ENCODE results near the gene NPPA.
"Not testable (repeated sequence)": the region's sequence is repeated elsewhere in the genome, so short reads cannot be mapped to it uniquely, and the experiment has no call there.

Gene NPPA

DNA sequence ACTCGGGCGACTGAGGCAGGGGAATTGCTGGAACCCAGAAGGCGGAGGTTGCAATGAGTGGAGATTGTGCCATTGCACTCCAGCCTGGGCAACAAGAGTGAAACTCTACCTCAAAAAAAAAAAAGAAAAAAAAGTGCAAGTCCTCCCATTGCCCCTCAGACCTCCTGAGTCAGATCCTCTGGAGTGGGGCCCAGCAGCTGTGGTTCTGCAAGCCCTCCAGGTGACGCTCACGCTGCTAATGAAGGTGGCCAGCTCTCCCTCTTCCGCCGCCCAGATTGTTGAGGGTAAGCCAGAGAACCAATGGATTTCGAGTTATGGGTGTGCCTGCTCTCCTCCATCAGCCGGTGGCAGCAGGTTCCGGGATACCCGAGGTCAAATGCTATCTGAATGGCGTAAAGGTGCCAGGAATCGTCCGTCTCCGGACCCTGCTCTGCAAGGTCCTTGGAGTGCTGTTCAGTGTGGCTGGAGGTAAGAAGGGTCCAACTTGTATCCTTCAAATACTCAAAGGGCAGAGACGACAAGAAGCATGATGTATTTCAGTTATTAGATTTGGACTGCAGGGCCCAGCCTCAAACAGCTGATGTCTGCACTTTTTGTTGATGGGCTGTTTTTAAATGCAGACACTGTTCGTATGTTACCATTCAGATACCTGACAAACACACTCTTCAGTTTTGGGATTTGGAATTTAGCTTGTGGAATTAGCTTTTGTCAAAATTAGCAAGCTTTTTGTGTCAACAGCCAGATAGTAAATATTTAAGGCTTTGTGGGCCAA is 24.0 kb downstream of the NPPA start:
- no peaks in the 10 kb centered on the region for H3K4me1 ChIP-seq (ENCODE audit: insufficient read depth, low read length)
- no peaks in the 10 kb centered on the region for H3K9me3 ChIP-seq (ENCODE audit: control insufficient read depth, insufficient read depth, low read length)
- peaks cover 4% of the 10 kb centered on the region for H3K36me3 ChIP-seq (ENCODE audit: insufficient read depth, low read length)
- no peak overlapping the region for H3K9ac ChIP-seq (ENCODE audit: low read depth, low read length)

DNA sequence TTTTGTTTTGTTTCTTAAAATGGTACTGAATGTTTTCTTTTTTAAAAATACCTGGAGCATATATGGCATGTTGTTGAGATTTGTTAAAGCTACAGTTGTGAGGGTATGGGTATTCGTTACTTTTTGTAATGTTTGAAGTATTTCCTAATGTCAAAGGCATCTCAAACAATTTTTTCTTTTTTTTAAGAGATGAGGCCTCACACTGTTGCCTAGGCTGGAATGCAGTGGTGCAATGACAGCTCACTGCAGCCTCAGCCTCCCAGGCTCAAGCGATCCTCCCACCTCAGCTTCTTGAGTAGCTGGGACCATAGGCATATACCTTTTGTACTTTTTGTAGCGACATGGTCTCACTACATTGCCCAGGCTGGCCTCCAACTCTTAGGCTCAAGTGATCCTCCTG is 25.5 kb downstream of the NPPA start:
- peaks cover 8% of the 10 kb centered on the region; the same call in 1 of the 2 replicates for H3K36me3 ChIP-seq (ENCODE audit: insufficient read depth, low read length)
- no peaks in the 10 kb centered on the region for H3K9me3 ChIP-seq (ENCODE audit: control insufficient read depth, insufficient read depth, low read length)
- H3K4me1 ChIP-seq (ENCODE audit: insufficient read depth, low read length) = no peaks in the 10 kb centered on the region
- H3K9ac ChIP-seq (ENCODE audit: low read depth, low read length) = no peak overlapping the region

DNA sequence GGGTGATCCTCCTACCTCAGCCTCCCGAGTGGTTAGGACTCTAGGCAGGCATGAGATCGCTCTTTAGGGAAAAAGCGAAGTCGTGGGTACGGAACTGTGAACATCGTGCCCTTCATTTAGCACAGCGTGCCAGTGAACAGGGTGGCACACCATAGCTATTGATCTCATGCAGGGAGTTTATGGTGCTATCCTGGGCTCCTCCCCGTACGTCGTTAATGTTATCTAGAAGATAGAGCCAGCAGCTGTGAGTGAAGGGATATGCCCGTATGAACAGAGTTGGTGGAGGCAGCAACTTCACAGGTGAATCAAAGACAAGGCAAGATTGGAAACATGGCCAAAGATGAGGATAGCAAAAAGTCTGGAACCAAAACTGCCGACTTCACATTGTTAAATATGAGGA is 30.4 kb downstream of the NPPA start:
- Histone ChIP-seq H3K36me3 (ENCODE audit: insufficient read depth, low read length) (peaks cover 24% of the 10 kb centered on the region; the same call in 1 of the 2 replicates), H3K9ac (ENCODE audit: low read depth, low read length) (no peak overlapping the region), H3K4me1 (ENCODE audit: insufficient read depth, low read length) (no peaks in the 10 kb centered on the region), H3K9me3 (ENCODE audit: control insufficient read depth, insufficient read depth, low read length) (no peaks in the 10 kb centered on the region)

DNA sequence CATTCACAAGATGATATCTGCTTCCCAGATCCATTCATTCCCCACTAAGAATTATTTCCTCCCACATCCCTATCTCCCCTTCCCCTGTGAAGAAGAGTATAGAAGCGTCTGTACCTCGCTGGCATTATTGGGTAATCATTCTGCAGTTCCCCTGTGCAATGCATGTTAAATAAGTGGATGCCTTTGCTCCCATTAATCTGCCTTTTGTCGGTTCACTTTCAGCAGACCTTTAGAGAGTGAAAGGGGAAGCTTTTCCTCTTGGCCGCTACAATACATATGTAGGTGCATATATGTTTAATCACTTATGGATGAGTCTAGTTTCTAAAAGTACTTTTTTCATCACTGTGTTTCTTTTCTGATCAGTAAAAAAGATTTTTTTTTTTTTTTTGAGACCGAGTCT is 34.6 kb downstream of the NPPA start:
- H3K4me1 ChIP-seq (ENCODE audit: insufficient read depth, low read length) = no peaks in the 10 kb centered on the region
- no peak overlapping the region for H3K9ac ChIP-seq (ENCODE audit: low read depth, low read length)
- H3K9me3 ChIP-seq (ENCODE audit: control insufficient read depth, insufficient read depth, low read length) = no peaks in the 10 kb centered on the region
- peaks cover 24% of the 10 kb centered on the region; the same call in 1 of the 2 replicates for H3K36me3 ChIP-seq (ENCODE audit: insufficient read depth, low read length)

- Histone ChIP-seq H3K4me1 (ENCODE audit: insufficient read depth, low read length) (peaks cover 22% of the 10 kb centered on the region), H3K9me3 (ENCODE audit: control insufficient read depth, insufficient read depth, low read length) (no peaks in the 10 kb centered on the region), H3K9ac (ENCODE audit: low read depth, low read length) (peak overlapping the region; percentile 89; the same call in 1 of the 2 replicates), H3K36me3 (ENCODE audit: insufficient read depth, low read length) (peaks cover 4% of the 10 kb centered on the region)
Measured at GRCh38 chr1:11807133-11807532, 40.5 kb downstream of the NPPA start.

GRCh38 chr1:11806307-11806936 is 41.2 kb downstream of the NPPA start:
- H3K4me1 ChIP-seq (ENCODE audit: insufficient read depth, low read length) = peaks cover 26% of the 10 kb centered on the region
- H3K9me3 ChIP-seq (ENCODE audit: control insufficient read depth, insufficient read depth, low read length) = no peaks in the 10 kb centered on the region
- peaks cover 4% of the 10 kb centered on the region for H3K36me3 ChIP-seq (ENCODE audit: insufficient read depth, low read length)
- H3K9ac ChIP-seq (ENCODE audit: low read depth, low read length) = peak overlapping the region; percentile 89

DNA sequence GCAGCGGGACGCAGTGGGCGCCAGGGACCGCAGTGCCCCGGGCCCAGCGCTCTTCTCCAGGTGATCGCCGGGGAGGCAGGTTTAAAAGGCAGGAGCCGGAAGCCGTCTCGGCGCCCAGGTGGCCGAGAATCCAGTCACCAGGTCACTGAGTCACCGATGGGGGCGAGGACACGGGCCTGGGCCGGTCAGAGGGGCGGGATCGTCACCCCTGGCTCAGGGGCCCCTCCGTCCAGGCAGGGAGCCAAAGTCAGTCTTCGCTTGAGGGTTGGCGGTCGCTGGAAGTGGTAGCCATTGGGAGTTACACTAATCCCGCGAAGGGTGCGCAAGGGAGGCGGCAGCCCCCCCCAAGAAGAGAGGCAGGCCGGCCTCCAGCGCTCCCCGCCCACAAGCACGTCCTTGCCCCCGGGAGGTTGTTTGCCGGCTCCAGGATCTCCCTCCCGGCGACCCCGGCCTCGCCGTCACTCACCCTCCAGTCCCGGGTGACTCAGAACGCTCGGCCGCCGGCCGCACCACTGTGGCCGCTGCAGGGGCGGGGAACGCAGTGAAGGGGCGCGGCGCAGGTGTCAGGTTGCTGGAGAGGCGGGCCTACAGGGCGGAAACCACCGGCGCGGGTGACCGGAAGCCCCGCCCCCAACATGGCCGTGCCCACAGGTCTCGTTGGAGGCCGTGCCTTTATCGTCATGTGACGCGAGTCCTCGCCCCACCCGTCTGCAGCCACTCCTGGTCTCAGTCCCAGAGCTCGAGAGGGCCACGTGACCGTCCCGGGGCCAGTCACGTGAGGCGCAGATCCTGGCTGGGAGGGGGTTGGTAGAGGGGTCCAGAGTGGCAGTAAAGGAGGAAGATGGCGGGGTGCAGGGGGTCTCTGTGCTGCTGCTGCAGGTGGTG is 41.9 kb downstream of the NPPA start, which contains the start of the genes CLCN6 and MTHFR:
CLCN6 (plus strand) TSS at position 770 of the 885 bp plus-strand sequence; CDS start at position 842, 72 bp downstream.
MTHFR (minus strand) TSS at position 543 of the 885 bp plus-strand sequence. CDS start 2,848 bp downstream, outside the sequence.
- Histone ChIP-seq H3K36me3 (ENCODE audit: insufficient read depth, low read length) (peaks cover 4% of the 10 kb centered on the region), H3K4me1 (ENCODE audit: insufficient read depth, low read length) (peaks cover 26% of the 10 kb centered on the region), H3K9me3 (ENCODE audit: control insufficient read depth, insufficient read depth, low read length) (no peaks in the 10 kb centered on the region), H3K9ac (ENCODE audit: low read depth, low read length) (peak within 1 kb of the TSS; percentile 89)

- H3K36me3 ChIP-seq (ENCODE audit: insufficient read depth, low read length) = peaks cover 6% of the 10 kb centered on the region; the same call in 1 of the 2 replicates
- peak overlapping the region; percentile 84 for H3K9ac ChIP-seq (ENCODE audit: low read depth, low read length)
- H3K9me3 ChIP-seq (ENCODE audit: control insufficient read depth, insufficient read depth, low read length) = no peaks in the 10 kb centered on the region
- peaks cover 26% of the 10 kb centered on the region for H3K4me1 ChIP-seq (ENCODE audit: insufficient read depth, low read length)
Measured at GRCh38 chr1:11804666-11805421, 42.7 kb downstream of the NPPA start.

DNA sequence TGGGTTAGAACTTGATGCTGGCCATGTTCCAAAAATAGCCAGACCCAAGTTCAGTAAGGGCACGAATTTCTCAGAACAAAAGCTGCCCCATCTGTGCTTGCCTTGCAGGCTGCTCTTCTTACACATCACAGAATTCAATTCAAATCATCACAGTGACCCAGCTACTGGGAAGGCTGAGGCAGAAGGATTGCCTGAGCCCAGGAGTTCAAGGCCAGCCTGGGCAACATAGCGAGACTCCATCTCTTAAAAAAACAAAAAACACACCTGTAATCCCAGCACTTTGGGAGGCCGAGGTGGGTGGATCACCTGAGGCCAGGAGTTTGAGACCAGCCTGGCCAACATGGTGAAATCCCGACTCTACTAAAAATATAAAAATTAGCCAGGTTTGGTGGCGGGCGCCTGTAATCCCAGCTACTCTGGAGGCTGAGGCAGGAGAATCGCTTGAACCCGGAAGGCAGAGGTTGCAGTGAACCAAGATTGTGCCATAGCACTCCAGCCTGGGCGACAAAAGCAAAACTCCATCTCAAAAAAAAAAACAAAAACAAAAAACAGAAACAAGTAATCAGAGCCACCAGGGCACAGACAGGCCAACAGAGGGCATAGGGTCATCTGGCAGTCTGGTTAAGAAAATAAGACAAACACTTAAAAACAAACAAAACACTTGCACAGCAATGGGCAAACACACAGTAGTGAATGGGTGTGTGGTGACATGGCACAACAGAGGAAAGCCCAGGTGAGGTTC is 43.5 kb downstream of the NPPA start:
- Histone ChIP-seq H3K9ac (ENCODE audit: low read depth, low read length) (peak overlapping the region; percentile 84; the same call in 1 of the 2 replicates), H3K4me1 (ENCODE audit: insufficient read depth, low read length) (peaks cover 26% of the 10 kb centered on the region)
- H3K36me3 ChIP-seq (ENCODE audit: insufficient read depth, low read length) = not testable (repeated sequence)

DNA sequence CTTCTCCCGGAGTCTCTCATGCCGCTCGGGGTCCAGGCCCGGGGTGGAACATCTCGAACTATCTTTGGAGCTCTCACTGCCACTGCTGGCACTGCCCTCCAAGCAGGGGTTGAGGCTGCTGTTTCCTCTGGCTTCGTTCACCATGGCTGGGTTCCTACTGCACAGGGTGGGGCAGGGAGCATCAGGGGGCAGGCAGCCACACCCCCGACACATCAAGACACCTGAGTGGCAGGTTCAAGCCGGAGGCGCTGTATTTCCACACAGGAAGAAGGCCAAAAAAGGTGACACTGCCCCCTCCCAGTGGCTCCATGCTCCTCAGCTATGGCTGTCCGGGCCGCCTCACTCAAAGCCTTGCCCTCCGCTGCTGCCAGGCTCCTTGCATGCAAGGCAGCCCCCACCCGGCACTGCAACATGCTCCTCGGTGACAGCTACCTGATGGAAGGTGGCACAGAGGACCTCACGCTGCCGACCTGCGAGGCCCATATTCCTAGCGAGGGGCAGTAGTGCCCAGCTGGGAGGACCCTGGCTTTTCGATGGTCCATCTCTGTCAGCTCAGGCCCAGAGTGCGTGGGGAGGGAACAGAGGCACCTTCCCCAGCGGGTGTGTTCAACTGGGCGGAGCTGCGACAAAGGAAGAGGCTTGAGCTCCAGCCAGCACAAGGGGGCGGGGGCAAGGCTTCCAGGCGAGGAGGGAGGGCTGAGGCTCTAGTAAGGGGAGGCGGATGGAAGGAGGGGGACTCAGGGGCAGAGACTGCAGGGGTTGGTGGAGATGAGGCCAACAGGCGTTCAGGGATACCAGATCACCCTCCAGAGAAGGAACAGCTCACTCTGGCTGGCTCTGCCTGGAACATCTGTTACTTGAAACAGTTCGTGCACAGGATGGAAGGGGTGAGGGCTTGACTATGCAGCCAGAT is 44.4 kb downstream of the NPPA start:
- Histone ChIP-seq H3K36me3 (ENCODE audit: insufficient read depth, low read length) (peaks cover 6% of the 10 kb centered on the region; the same call in 1 of the 2 replicates), H3K9me3 (ENCODE audit: control insufficient read depth, insufficient read depth, low read length) (no peaks in the 10 kb centered on the region), H3K4me1 (ENCODE audit: insufficient read depth, low read length) (peaks cover 26% of the 10 kb centered on the region), H3K9ac (ENCODE audit: low read depth, low read length) (peak overlapping the region; percentile 49; the same call in 1 of the 2 replicates)

More for the DNA sequence above, 43.5 kb downstream of the NPPA start:
- not testable (repeated sequence) for H3K9me3 ChIP-seq (ENCODE audit: control insufficient read depth, insufficient read depth, low read length)

GRCh38 chr1:11802616-11802972 is 45.0 kb downstream of the NPPA start:
- Histone ChIP-seq H3K36me3 (ENCODE audit: insufficient read depth, low read length) (peaks cover 6% of the 10 kb centered on the region; the same call in 1 of the 2 replicates), H3K9me3 (ENCODE audit: control insufficient read depth, insufficient read depth, low read length) (no peaks in the 10 kb centered on the region), H3K9ac (ENCODE audit: low read depth, low read length) (peak overlapping the region; percentile 49; the same call in 1 of the 2 replicates)

DNA sequence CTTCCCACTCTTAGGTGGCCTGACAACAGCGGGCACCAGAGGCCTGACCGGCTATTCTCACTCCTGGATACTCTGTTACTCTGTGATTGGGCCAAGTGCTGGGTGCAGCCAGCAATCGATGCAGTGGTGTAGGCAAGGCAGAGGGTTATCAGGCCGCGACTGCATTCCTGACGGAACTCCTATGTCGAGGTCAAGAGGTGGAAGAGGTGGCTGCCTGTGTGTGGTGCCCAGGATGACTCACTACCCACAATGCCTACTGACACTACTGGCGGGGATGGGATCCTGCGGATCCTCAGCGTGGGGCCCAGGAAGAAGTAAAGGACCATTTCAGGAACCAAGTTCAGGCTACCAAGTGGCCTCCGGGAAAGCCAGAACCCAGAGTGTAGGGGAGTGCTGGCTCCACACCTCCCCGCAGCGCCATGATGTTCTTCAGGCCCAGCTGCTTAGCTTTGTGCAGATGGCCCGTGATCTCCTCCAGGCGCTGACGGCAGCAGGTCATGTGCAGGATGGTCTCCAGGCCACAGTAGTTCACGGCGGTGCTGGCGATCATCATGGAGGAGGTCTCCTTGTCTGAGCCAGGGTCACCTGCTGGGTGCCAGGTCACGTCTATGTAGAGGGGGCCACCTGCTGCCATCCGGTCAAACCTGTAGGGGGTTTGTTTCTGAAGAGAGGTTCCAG is 46.7 kb downstream of the NPPA start:
- Histone ChIP-seq H3K36me3 (ENCODE audit: insufficient read depth, low read length) (0 out of 2 replicates have a peak, but pooled peaks cover 2% of the 10 kb centered on the region), H3K9me3 (ENCODE audit: control insufficient read depth, insufficient read depth, low read length) (no peaks in the 10 kb centered on the region), H3K9ac (ENCODE audit: low read depth, low read length) (no peak overlapping the region), H3K4me1 (ENCODE audit: insufficient read depth, low read length) (peaks cover 15% of the 10 kb centered on the region; the same call in 1 of the 2 replicates)

More at GRCh38 chr1:11802616-11802972, 45.0 kb downstream of the NPPA start:
- H3K4me1 ChIP-seq (ENCODE audit: insufficient read depth, low read length) = peaks cover 26% of the 10 kb centered on the region

Data from ES-I3 (cell line).